ENCODE results near the gene ETV6. TPM values are rescaled to one million over a fixed set of nuclear protein-coding genes. Genes with fewer than 3 reads are reported as not detected.
"Not testable (repeated sequence)": the region's sequence is repeated elsewhere in the genome, so short reads cannot be mapped to it uniquely, and the experiment has no call there.

ETV6 gene
- polyA plus RNA-seq, 3 donors = 3.3 to 7.7 (median 4.4) TPM

- no peak overlapping the region for H3K27ac ChIP-seq (ENCODE audit: low read depth, low read length)
- 63 to 91% (median 87%) methylated on average over 8 of the region's 8 CpGs for WGBS, 3 donors
Observed at GRCh38 chr12:11661491-11662089, 12.1 kb downstream of the ETV6 start.

GRCh38 chr12:11662369-11662768 is 12.9 kb downstream of the ETV6 start:
- no peak overlapping the region for H3K27ac ChIP-seq (ENCODE audit: low read depth, low read length)
- 90 to 93% (median 91%) methylated on average over 3 of the region's 3 CpGs for WGBS, 3 donors

- no peak overlapping the region for H3K27ac ChIP-seq (ENCODE audit: low read depth, low read length)
- 57 to 73% (median 71%) methylated on average over 7 of the region's 7 CpGs for WGBS, 3 donors
Observed at GRCh38 chr12:11663130-11663529, 13.7 kb downstream of the ETV6 start.

GRCh38 chr12:11664101-11664500 is 14.6 kb downstream of the ETV6 start:
- WGBS, 3 donors = 93 to 97% (median 95%) methylated on average over 3 of the region's 3 CpGs
- no peak overlapping the region for H3K27ac ChIP-seq (ENCODE audit: low read depth, low read length)

GRCh38 chr12:11666131-11667050 is 16.9 kb downstream of the ETV6 start:
- H3K27ac ChIP-seq (ENCODE audit: low read depth, low read length) = no peak overlapping the region
- WGBS, 3 donors = 64 to 91% (median 75%) methylated on average over 13 of the region's 13 CpGs

- no peak overlapping the region for H3K27ac ChIP-seq (ENCODE audit: low read depth, low read length)
- 67 to 96% (median 77%) methylated on average over 5 of the region's 5 CpGs for WGBS, 3 donors
Observed at GRCh38 chr12:11667171-11667570, 17.7 kb downstream of the ETV6 start.

GRCh38 chr12:11668611-11669010 is 19.1 kb downstream of the ETV6 start:
- H3K27ac ChIP-seq (ENCODE audit: low read depth, low read length) = no peak overlapping the region
- 45 to 72% (median 49%) methylated on average over 6 of the region's 6 CpGs for WGBS, 3 donors

- 50 to 83% (median 62%) methylated on average over 5 of the region's 5 CpGs for WGBS, 3 donors
- H3K27ac ChIP-seq (ENCODE audit: low read depth, low read length) = no peak overlapping the region
Observed at GRCh38 chr12:11669348-11669747, 19.9 kb downstream of the ETV6 start.

GRCh38 chr12:11672256-11673191 is 23.1 kb downstream of the ETV6 start:
- 53 to 60% (median 59%) methylated on average over 18 of the region's 18 CpGs for WGBS, 3 donors
- H3K27ac ChIP-seq (ENCODE audit: low read depth, low read length) = no peak overlapping the region

GRCh38 chr12:11673666-11674461 is 24.4 kb downstream of the ETV6 start:
- H3K27ac ChIP-seq (ENCODE audit: low read depth, low read length) = no peak overlapping the region
- 45 to 77% (median 51%) methylated on average over 13 of the region's 13 CpGs for WGBS, 3 donors

GRCh38 chr12:11674894-11675390 is 25.5 kb downstream of the ETV6 start:
- no peak overlapping the region for H3K27ac ChIP-seq (ENCODE audit: low read depth, low read length)
- 88 to 93% (median 91%) methylated on average over 4 of the region's 4 CpGs for WGBS, 3 donors

GRCh38 chr12:11676052-11676451 is 26.6 kb downstream of the ETV6 start:
- WGBS, 3 donors = 69 to 91% (median 78%) methylated on average over 4 of the region's 4 CpGs
- H3K27ac ChIP-seq (ENCODE audit: low read depth, low read length) = no peak overlapping the region

- no peak overlapping the region for H3K27ac ChIP-seq (ENCODE audit: low read depth, low read length)
Observed at GRCh38 chr12:11677093-11677492, 27.6 kb downstream of the ETV6 start.

GRCh38 chr12:11677752-11678151 is 28.3 kb downstream of the ETV6 start:
- WGBS, 3 donors = 88 to 91% (median 91%) methylated on average over 7 of the region's 7 CpGs
- H3K27ac ChIP-seq (ENCODE audit: low read depth, low read length) = no peak overlapping the region

More at GRCh38 chr12:11677093-11677492, 27.6 kb downstream of the ETV6 start:
- 58 to 72% (median 66%) methylated on average over 4 of the region's 4 CpGs for WGBS, 3 donors

GRCh38 chr12:11678781-11679180 is 29.3 kb downstream of the ETV6 start:
- H3K27ac ChIP-seq (ENCODE audit: low read depth, low read length) = no peak overlapping the region
- 82 to 84% (median 83%) methylated on average over 3 of the region's 3 CpGs for WGBS, 3 donors

GRCh38 chr12:11681207-11681606 is 31.7 kb downstream of the ETV6 start:
- no peak overlapping the region for H3K27ac ChIP-seq (ENCODE audit: low read depth, low read length)
- 64 to 85% (median 65%) methylated on average over 2 of the region's 2 CpGs for WGBS, 3 donors

- H3K27ac ChIP-seq (ENCODE audit: low read depth, low read length) = not testable (repeated sequence)
- WGBS, 3 donors = 94 to 98% (median 95%) methylated on average over 3 of the region's 3 CpGs
Observed at GRCh38 chr12:11681695-11682094, 32.2 kb downstream of the ETV6 start.

- no peak overlapping the region for H3K27ac ChIP-seq (ENCODE audit: low read depth, low read length)
- 59 to 74% (median 66%) methylated on average over 3 of the region's 3 CpGs for WGBS, 3 donors
Observed at GRCh38 chr12:11684393-11684792, 34.9 kb downstream of the ETV6 start.

Measured in adipose tissue (tissue), 3 donors.